ENCODE data around the gene NAV3. TPM values are rescaled to one million over a fixed set of nuclear protein-coding genes. Genes with fewer than 3 reads are reported as not detected.

The NAV3 gene
- total and polyA plus RNA-seq, 5 donors = 2.0 to 6.8 (median 4.4) TPM

GRCh38 chr12:77847060-77847541 lies 16.4 kb downstream of the NAV3 start:
- ATAC-seq = peak in 1 of 2 donors; percentile 74
- no peak for DNase-seq
- no peak overlapping the region for H3K4me3 ChIP-seq (ENCODE audit: low read length)

GRCh38 chr12:77847680-77848431 lies 17.2 kb downstream of the NAV3 start:
- H3K4me1 ChIP-seq (ENCODE audit: control insufficient read depth, insufficient read depth, low read length) = peaks cover 7% of the 10 kb centered on the region
- no peaks in the 10 kb centered on the region for H3K27me3 ChIP-seq (ENCODE audit: control insufficient read depth, insufficient read depth)
- ATAC-seq = peak; percentile 79 to 84
- no peak for DNase-seq
- 11% methylated on average over 3 of the region's 3 CpGs for WGBS
- H3K9me3 ChIP-seq (ENCODE audit: control insufficient read depth, low read length) = no peaks in the 10 kb centered on the region
- intact Hi-C loops (cut with DNase I) = no loop called here
- peak overlapping the region; percentile 81 for H3K27ac ChIP-seq (ENCODE audit: low read length)
- peak overlapping the region; percentile 15 for H3K4me3 ChIP-seq (ENCODE audit: low read length)

More at GRCh38 chr12:77847060-77847541, 16.4 kb downstream of the NAV3 start:
- H3K9me3 ChIP-seq (ENCODE audit: control insufficient read depth, low read length) = no peaks in the 10 kb centered on the region
- H3K4me1 ChIP-seq (ENCODE audit: control insufficient read depth, insufficient read depth, low read length) = peaks cover 7% of the 10 kb centered on the region
- H3K27ac ChIP-seq (ENCODE audit: low read length) = no peak overlapping the region
- 27% methylated on average over 2 of the region's 2 CpGs for WGBS
- intact Hi-C loops (cut with DNase I) = no loop called here
- no peaks in the 10 kb centered on the region for H3K27me3 ChIP-seq (ENCODE audit: control insufficient read depth, insufficient read depth)

- Histone ChIP-seq H3K27me3 (ENCODE audit: control insufficient read depth, insufficient read depth) (no peaks in the 10 kb centered on the region), H3K9me3 (ENCODE audit: control insufficient read depth, low read length) (no peaks in the 10 kb centered on the region), H3K4me3 (ENCODE audit: low read length) (no peak overlapping the region), H3K4me1 (ENCODE audit: control insufficient read depth, insufficient read depth, low read length) (peaks cover 7% of the 10 kb centered on the region), H3K27ac (ENCODE audit: low read length) (no peak overlapping the region)
- DNase-seq (no peak), ATAC-seq (no peak)
- intact Hi-C loops (cut with DNase I) = no loop called here
- WGBS = 74% methylated on average over 2 of the region's 2 CpGs
Measured at GRCh38 chr12:77850129-77850528, 19.4 kb downstream of the NAV3 start.

DNA sequence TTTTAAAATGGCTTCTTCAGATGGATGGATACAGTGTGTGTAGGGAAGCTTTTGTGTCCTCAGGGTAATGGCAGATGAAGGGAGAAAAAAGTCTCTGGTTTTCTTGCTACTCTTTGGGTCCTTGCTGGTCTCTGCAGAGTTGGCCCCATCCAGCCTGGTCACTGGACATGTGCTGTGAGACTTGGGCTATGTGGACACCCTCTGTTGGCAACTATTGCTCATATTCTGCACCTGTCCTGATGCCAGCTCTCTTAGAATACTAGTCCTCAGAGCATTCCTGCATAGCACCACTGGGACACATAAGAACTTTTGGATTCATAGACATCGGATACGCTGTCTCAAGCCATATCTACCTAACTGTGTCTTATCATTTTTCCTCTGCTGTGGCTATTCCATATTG lies 20.0 kb downstream of the NAV3 start:
- H3K27me3 ChIP-seq (ENCODE audit: control insufficient read depth, insufficient read depth) = no peaks in the 10 kb centered on the region
- DNase-seq (no peak), ATAC-seq (no peak)
- intact Hi-C loops (cut with DNase I) = no loop called here
- no peak overlapping the region for H3K4me3 ChIP-seq (ENCODE audit: low read length)
- H3K4me1 ChIP-seq (ENCODE audit: control insufficient read depth, insufficient read depth, low read length) = peaks cover 7% of the 10 kb centered on the region
- no peak overlapping the region for H3K27ac ChIP-seq (ENCODE audit: low read length)
- no peaks in the 10 kb centered on the region for H3K9me3 ChIP-seq (ENCODE audit: control insufficient read depth, low read length)
- 93% methylated on average over 2 of the region's 2 CpGs for WGBS

DNA sequence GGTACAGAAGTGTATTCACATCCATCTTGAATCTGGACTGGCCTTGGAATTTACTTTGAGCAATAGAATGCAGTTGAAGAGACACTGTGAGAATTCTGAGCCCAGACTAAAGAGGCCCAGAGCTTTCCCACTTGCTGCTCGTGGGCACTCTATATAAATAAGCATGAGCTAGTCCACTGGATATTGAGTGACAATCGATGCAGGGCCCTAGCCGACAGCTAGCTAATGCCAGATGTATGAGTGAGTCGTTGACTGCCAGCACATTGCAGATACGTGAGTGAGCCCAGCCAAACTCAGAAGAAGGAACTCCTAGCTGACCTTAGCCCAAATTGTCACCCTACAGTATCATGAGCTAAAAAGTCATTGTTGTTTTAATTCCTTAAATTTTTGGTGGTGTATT lies 24.9 kb downstream of the NAV3 start:
- no peaks in the 10 kb centered on the region for H3K27me3 ChIP-seq (ENCODE audit: control insufficient read depth, insufficient read depth)
- no peak overlapping the region for H3K27ac ChIP-seq (ENCODE audit: low read length)
- DNase-seq (no peak), ATAC-seq (peak; percentile 79 to 80)
- H3K9me3 ChIP-seq (ENCODE audit: control insufficient read depth, low read length) = no peaks in the 10 kb centered on the region
- intact Hi-C loops (cut with DNase I) = no loop called here
- WGBS = 25% methylated on average over 5 of the region's 5 CpGs
- H3K4me1 ChIP-seq (ENCODE audit: control insufficient read depth, insufficient read depth, low read length) = peaks cover 5% of the 10 kb centered on the region
- peak overlapping the region; percentile 42 for H3K4me3 ChIP-seq (ENCODE audit: low read length)

DNA sequence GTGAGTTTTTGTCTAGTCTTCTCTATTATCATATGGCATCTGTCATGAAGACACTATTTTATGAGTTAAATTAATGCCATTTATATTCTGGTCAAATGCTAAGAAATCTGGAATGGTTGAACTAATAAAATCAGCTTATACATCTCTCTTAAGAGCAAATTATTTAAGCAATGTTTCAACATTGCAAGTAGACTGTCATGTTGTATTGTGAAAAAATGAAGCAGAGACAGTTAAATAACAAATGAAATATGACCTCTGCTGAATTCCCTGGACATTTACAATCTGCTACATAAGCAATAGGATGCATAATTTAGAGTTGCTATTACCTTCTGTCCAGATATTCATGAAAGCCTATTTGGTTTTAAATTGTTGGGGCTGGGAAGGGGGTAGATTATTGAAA lies 30.6 kb downstream of the NAV3 start:
- ATAC-seq = no peak
- DNase-seq = no peak
- Histone ChIP-seq H3K27me3 (ENCODE audit: control insufficient read depth, insufficient read depth) (no peaks in the 10 kb centered on the region), H3K4me3 (ENCODE audit: low read length) (no peak overlapping the region), H3K27ac (ENCODE audit: low read length) (no peak overlapping the region), H3K4me1 (ENCODE audit: control insufficient read depth, insufficient read depth, low read length) (no peaks in the 10 kb centered on the region), H3K9me3 (ENCODE audit: control insufficient read depth, low read length) (no peaks in the 10 kb centered on the region)
- intact Hi-C loops (cut with DNase I) = no loop called here

DNA sequence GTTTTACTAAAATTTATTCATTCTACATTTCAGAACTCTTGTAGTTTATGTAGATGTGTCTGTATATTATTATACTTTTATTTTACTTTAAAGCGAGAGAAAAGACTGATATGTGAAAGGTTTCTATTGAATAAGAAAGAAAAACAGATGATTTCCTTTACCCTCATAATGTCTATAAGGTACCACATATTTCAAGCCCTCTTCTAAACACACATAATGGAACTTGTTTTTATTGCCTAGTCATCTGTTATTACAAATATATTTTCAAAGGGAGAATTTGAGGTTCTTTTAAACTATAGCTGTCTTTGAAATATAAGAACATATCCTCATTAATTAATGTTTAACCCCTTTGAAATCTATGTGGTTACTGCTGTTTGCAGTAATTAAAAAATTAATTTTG lies 34.5 kb downstream of the NAV3 start:
- Histone ChIP-seq H3K27me3 (ENCODE audit: control insufficient read depth, insufficient read depth) (no peaks in the 10 kb centered on the region), H3K4me3 (ENCODE audit: low read length) (no peak overlapping the region), H3K4me1 (ENCODE audit: control insufficient read depth, insufficient read depth, low read length) (no peaks in the 10 kb centered on the region), H3K27ac (ENCODE audit: low read length) (no peak overlapping the region), H3K9me3 (ENCODE audit: control insufficient read depth, low read length) (no peaks in the 10 kb centered on the region)
- ATAC-seq (no peak), DNase-seq (no peak)
- 96% methylated on average over 1 of the region's 1 CpG for WGBS
- intact Hi-C loops (cut with DNase I) = no loop called here

- intact Hi-C loops (cut with DNase I) = no loop called here
- no peak for ATAC-seq
- Histone ChIP-seq H3K27me3 (ENCODE audit: control insufficient read depth, insufficient read depth) (no peaks in the 10 kb centered on the region), H3K4me3 (ENCODE audit: low read length) (no peak overlapping the region), H3K4me1 (ENCODE audit: control insufficient read depth, insufficient read depth, low read length) (no peaks in the 10 kb centered on the region), H3K27ac (ENCODE audit: low read length) (no peak overlapping the region), H3K9me3 (ENCODE audit: control insufficient read depth, low read length) (no peaks in the 10 kb centered on the region)
- 91% methylated on average over 3 of the region's 3 CpGs for WGBS
- no peak for DNase-seq
Measured at GRCh38 chr12:77878901-77879300, 48.2 kb downstream of the NAV3 start.

DNA sequence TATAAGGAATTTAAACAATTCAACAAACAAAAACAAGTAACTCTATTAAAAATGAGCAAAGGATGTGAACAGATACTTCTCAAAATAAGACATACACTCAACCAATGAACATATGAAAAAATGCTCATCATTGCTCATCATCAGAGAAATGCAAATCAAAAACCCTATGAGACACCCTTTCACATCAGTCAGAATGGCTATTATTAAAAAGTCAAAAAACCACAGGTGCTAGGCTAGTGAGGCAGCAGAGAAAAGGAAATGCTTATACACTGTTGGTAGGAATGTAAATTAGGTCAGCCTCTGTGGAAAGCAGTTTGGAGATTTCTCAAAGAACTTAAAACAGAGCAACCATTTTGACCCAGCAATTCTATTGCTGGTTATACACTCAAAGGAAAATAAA lies 52.0 kb downstream of the NAV3 start:
- Histone ChIP-seq H3K4me3 (ENCODE audit: low read length) (no peak overlapping the region), H3K4me1 (ENCODE audit: control insufficient read depth, insufficient read depth, low read length) (no peaks in the 10 kb centered on the region), H3K27ac (ENCODE audit: low read length) (no peak overlapping the region), H3K27me3 (ENCODE audit: control insufficient read depth, insufficient read depth) (no peaks in the 10 kb centered on the region), H3K9me3 (ENCODE audit: control insufficient read depth, low read length) (no peaks in the 10 kb centered on the region)
- ATAC-seq (no peak), DNase-seq (no peak)
- intact Hi-C loops (cut with DNase I) = no loop called here

- no peak overlapping the region for H3K4me3 ChIP-seq (ENCODE audit: low read length)
- no peaks in the 10 kb centered on the region for H3K9me3 ChIP-seq (ENCODE audit: control insufficient read depth, low read length)
- intact Hi-C loops (cut with DNase I) = no loop called here
- no peaks in the 10 kb centered on the region for H3K4me1 ChIP-seq (ENCODE audit: control insufficient read depth, insufficient read depth, low read length)
- DNase-seq (no peak), ATAC-seq (no peak)
- no peaks in the 10 kb centered on the region for H3K27me3 ChIP-seq (ENCODE audit: control insufficient read depth, insufficient read depth)
- H3K27ac ChIP-seq (ENCODE audit: low read length) = no peak overlapping the region
- 77% methylated on average over 1 of the region's 1 CpG for WGBS
Measured at GRCh38 chr12:77888611-77889010, 57.9 kb downstream of the NAV3 start.

DNA sequence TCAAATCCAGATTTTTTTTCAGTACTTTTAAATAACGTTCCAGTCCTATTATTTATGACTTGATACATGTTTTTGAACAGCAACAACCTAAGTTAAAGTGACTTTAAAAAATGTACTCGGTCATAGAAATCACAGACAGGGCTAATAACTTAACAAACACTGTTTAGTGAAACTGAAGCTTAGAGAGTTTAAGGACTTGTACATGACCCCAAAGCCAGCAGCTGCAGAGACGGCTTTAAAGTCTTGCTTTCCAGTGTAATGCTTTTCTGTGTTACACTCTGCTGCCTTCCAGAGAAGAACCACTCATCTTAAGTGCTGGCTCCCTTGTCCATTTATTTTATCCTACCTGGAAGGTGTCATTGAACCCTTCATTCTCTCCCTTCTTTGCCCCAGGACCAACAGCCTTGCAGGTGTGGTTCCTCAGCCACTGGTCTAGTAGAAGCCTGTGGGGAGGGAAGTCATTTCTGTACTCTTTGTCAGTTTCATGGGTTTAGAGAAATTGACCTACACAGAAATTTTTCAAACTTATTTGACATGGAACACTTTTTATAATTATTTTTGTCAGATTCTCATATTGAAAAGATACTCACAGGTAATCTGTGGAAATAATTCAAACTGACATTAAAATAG lies 60.9 kb downstream of the NAV3 start:
- peaks cover 2% of the 10 kb centered on the region for H3K4me1 ChIP-seq (ENCODE audit: control insufficient read depth, insufficient read depth, low read length)
- H3K9me3 ChIP-seq (ENCODE audit: control insufficient read depth, low read length) = no peaks in the 10 kb centered on the region
- H3K4me3 ChIP-seq (ENCODE audit: low read length) = no peak overlapping the region
- H3K27me3 ChIP-seq (ENCODE audit: control insufficient read depth, insufficient read depth) = no peaks in the 10 kb centered on the region
- DNase-seq (no peak), ATAC-seq (no peak)
- 78% methylated on average over 3 of the region's 3 CpGs for WGBS
- H3K27ac ChIP-seq (ENCODE audit: low read length) = no peak overlapping the region
- intact Hi-C loops (cut with DNase I) = no loop called here

All from right cardiac atrium (tissue), 5 donors.